Measurements from ENCODE around the gene MPPED1. TPM values are rescaled to one million over a fixed set of nuclear protein-coding genes. Genes with fewer than 3 reads are reported as not detected.
A peak's percentile ranks its signal among the peaks of the same experiment; 100 is the strongest.

The MPPED1 gene
- total RNA-seq, 1 donor, result not detected

DNA sequence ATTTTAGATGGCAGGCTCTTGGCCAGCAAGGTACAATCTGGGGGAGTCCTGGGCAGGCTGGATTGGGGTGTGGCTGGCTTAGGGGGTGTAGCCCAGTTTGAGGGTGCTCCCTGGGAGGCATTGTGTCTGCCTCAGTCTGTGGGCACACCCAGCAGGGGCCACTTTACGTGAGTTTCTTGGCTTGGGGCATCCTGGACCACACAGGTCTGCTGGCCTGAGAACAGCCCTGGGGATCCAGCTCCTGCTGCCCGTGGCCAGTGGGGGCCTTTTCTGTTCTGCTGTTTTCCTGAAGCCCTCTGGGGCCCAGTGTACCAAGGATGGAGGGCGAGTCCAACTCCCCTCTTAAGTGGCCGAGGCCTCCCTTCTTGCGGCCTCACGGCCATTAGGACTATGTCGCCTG, 71.9 kb downstream of the MPPED1 start:
- no peak for TF ChIP-seq CTCF (IDR thresholded peaks at IDR 0.05; ENCODE audit: insufficient read depth, low read length)
- no peak overlapping the region for H3K4me3 ChIP-seq (ENCODE audit: low read depth, low read length)
- no peak for DNase-seq (ENCODE audit: low read depth)

GRCh38 chr22:43484227-43484626, 72.4 kb downstream of the MPPED1 start:
- TF ChIP-seq CTCF (IDR thresholded peaks at IDR 0.05; ENCODE audit: insufficient read depth, low read length), result no peak
- H3K4me3 ChIP-seq (ENCODE audit: low read depth, low read length), result no peak overlapping the region
- DNase-seq (ENCODE audit: low read depth), result no peak

- no peak for DNase-seq (ENCODE audit: low read depth)
- no peak overlapping the region for H3K4me3 ChIP-seq (ENCODE audit: low read depth, low read length)
- no peak for TF ChIP-seq CTCF (IDR thresholded peaks at IDR 0.05; ENCODE audit: insufficient read depth, low read length)
These were observed 73.8 kb downstream of the MPPED1 start for GRCh38 chr22:43485502-43486089.

GRCh38 chr22:43487311-43488030, 75.7 kb downstream of the MPPED1 start:
- no peak overlapping the region for H3K4me3 ChIP-seq (ENCODE audit: low read depth, low read length)
- TF ChIP-seq CTCF (IDR thresholded peaks at IDR 0.05; ENCODE audit: insufficient read depth, low read length), result no peak
- no peak for DNase-seq (ENCODE audit: low read depth)

- no peak overlapping the region for H3K4me3 ChIP-seq (ENCODE audit: low read depth, low read length)
- peak; percentile 1 for DNase-seq (ENCODE audit: low read depth)
- no peak for TF ChIP-seq CTCF (IDR thresholded peaks at IDR 0.05; ENCODE audit: insufficient read depth, low read length)
These were observed 76.4 kb downstream of the MPPED1 start for GRCh38 chr22:43488031-43488866.

DNA sequence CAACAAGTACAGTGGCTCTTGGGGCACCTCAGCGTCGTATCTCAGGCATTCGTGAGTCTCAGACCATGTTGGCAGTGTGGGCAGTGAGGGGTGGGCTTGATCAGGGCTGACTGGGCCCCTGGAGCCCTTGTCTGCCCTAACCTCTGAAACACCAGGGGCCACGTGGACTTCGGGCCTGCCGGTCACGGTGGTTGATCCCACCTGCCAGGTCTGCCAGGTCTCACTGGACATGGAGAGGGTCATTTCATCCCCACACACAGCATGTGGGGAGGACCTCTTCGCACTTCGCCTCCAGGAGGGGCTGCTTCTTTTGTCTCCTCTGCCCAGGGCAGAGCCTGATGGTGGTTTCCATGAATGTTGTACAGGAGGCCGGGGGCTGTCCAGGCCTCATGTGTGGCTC, 77.1 kb downstream of the MPPED1 start:
- DNase-seq (ENCODE audit: low read depth), result no peak

More for the DNA sequence above, 77.1 kb downstream of the MPPED1 start:
- TF ChIP-seq CTCF (IDR thresholded peaks at IDR 0.05; ENCODE audit: insufficient read depth, low read length), result no peak
- no peak overlapping the region for H3K4me3 ChIP-seq (ENCODE audit: low read depth, low read length)

Measured in fibroblast of the aortic adventitia (primary cell).